GM18870 (cell line): Measurements from ENCODE around the gene GSTP1.
"Not testable (repeated sequence)": the region's sequence is repeated elsewhere in the genome, so short reads cannot be mapped to it uniquely, and the experiment has no call there.

Source experiments
- ATAC-seq: cut with Tn5 transposase; IDR thresholded peaks from one replicate; pipeline ENCODE4 v1.9.1; 2021; ENCODE audit warnings: moderate library complexity; ENCODE audit not compliant: unreplicated experiment

GSTP1 gene

DNA sequence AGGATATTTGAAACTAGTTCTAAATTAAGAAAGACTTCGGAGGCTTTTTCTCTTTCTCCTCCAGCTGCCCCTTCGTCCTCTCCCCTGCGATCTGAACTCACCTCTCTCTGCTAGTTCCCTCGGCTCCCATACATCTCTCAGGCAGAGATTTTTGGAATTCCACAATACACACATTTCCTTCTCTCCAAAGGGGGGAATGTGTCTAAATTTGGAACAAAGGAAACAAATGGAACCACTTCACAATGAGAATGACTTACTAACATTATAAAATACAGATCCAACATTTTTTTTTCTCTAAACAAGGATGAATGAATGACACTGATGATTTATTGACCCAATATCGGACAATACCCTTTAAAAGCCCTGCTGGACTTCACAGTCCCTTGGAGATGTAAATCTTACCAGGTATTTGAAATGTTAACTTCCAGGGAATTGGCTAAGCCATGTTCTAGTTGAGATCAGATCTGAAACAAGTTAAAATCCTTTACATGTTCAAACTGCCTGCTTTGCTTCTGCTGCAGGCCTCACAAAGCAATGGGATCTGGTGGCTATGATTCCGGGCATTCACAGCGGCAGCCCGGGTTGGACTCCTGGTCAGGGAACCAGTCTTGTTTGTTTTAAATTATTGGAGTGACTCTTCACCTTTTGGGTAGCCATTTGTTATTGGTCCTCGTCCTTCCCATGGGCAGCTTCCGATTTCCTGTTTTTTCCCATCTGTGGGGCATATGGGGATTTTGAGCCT lies 20.5 kb upstream of the GSTP1 start:
- no peak for ATAC-seq

DNA sequence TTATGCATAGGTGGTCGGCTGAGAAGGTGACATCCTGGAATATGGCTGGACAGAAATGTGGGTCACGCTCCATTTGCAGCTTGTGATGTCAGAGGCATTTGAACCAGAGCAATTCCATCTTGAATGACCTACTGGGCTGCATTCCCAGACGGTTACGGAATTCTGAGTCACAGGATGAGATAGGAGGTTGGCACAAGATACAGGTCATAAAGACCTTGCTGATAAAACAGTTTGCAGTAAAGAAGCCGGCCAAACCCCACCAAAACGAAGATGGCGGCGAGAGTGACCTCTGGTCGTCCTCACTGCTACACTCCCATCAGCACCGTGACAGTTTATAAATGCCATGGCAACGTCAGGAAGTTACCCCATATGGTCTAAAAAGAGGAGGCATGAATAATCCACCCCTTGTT lies 19.9 kb upstream of the GSTP1 start:
- ATAC-seq = not testable (repeated sequence)

DNA sequence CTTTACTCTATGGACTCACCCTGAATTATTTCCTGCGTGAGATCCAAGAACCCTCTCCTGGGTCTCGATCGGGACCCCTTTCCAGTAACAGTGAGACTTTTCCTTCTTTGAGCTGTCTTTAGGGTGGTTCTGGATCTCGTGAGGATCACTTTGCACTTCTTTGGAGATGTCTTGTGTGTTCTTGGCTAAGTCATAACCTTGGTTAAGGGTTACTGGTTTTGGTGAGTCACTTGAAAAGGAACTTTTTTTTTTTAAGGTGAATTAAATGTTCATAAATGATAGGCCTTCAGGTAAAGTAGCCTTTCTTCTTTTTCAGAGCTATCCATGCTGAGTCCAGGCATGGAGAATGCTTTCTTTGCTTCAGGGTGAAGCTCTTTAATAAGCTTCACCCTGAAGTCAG lies 19.4 kb upstream of the GSTP1 start:
- ATAC-seq = no peak

DNA sequence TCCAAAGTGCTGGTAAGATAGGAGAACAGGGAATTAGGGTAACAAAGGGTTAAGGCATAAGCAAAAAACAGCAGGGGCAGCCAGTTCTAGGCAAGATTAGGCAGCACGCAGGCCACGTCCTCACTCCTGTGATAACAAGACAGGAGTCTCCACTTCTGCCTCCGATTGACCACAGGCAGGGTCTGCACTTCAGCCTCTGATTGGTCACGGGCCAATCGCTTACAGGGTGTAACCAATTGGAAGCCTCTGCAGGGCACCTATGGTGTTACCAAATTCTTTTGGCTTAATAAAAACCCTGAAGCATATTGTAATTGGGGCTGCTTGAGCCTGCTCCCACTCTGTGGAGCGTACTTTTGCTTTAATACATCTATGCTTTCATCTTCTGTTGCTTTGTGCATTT lies 12.2 kb upstream of the GSTP1 start:
- no peak for ATAC-seq

DNA sequence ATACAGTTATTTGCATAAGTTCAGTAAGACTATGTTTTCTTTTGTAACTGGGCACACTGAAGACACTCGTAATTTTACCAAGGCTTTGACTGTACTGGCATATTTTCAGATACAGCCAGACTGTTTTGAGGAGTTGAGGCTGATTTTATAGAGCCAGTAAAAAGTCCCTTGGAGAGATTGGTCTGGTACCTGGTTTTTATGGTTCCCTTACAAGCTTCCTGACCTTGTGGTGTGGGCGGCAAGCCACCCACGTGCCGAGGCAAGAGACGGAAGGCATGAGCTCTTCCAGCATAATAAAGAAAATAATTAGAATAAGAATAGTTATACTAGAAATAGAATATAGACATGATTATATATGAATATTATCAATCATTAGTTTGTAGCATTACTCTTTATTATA lies 11.3 kb upstream of the GSTP1 start:
- no peak for ATAC-seq

DNA sequence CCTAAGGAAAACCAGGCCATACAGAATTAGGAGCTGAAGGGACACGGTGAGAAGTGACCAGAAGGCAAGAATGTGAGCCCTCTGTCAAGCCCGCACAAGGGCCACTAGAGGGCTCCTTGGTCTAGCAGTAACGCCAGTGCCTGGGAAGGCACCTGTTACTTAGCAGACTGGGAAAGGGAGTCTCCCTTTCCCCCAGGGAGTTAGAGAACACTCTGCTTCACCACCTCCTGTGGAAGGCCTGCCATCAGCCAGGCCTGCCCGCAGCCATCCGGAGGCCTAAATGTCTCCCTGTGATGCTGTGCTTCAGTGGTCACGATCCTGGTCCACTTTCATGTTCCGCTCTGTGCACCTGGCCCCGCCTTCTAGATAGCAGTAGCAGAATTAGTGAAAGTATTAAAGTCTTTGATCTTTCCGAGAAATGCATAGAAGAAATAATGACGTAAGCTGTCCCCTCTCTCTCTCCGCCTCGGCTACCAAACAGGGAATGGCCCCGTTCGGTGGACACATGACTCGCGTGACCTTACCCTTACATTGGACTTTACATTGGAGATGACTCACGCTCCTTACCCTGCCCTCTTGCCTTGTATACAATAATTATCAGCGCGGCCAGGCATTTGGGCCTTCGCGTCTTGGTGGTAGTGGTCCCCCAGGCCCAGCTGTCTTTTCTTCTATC lies 10.7 kb upstream of the GSTP1 start:
- no peak for ATAC-seq

DNA sequence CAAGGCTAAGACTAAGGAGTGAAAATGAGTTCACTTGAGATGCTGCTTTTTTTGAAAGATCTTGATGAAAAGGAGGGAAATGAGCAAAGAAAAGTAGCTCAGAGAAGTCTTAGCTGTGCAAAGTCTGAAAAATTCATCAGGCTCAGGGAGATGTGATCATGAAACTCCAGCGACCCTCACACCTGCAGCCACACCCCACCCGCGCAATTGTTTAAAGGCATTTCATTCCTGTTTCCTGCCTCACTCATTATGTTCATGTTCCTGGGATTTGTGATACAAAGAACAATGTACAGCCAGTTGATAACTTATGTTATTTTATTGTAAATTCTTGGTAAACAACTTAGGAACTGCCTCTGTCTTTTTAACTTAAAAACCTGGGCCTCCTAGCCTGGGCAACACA lies 8.7 kb upstream of the GSTP1 start:
- ATAC-seq = no peak

DNA sequence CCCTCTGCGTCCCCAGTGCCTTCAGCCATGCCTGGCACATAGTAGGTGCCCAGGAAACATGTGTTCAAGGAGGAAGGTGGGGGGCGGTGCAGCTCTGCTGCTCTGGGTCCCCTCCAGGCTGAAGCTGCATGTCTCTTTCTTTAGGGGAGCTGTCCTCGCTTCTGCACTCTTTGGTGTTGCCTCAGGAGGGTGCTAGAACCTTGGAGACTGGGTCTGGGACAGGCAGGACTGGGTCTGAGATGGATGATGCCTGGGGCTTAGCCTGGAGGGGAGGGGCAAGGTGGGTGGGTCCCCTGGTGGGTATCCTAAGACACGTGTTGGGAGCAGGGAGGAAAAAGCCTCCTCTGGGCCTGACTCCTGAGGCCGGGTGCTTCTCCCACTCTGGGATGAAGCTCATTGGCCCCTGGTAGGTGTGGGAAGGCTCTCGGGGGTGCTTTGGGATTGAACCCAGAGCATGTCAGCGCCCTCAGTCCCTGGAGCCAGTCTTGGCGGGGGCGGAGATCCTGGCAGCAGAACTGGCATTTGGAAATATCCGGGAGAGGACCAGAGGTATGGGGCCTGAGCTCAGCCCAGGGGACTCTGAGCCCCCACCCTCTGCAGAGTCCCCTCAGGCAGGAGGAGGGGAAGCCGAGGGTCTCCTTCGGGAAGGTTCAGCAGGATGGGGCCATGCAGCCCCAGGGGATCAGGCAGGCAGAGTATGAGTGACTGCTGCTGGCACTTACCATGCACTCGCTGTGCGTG lies 6.7 kb upstream of the GSTP1 start:
- ATAC-seq = no peak

DNA sequence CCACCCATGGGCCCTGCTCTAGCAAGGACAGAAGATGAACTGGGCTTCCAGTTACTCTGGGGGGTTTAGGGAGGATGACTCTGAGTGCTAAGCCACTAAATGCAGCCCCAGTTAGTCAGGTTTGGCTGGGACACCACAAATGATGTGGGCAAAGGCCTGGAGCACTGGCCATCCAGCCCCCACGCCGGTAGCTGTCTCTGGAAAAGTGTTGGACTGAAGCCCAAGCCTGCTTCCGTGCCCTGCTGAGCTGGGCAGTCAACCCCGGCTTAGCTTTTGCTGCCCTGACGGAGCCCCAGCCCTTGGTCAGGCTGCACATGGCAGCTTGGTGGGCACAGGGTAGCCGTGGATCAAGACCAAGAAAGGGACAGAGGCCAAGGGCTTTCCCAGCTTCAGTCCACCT lies 5.7 kb upstream of the GSTP1 start:
- no peak for ATAC-seq

DNA sequence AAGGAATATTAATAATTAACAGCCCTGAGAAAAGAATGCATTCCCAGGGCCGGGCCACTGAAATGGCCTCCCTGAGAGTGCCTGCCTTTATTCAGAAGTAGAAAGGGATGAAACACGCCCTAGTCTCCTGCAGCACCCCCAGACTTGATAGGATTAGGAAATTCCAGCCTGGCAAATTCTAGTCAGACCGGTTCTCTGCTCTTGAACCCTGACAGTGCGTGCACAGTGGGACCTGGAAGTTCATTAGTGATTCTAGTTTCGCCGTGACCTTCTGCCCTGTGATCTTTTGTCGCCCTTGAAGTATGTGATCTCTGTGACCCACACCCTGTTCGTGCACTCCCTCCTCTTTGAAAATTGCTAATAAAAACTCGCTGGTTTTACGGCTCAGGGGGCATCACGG lies 2.1 kb upstream of the GSTP1 start:
- no peak for ATAC-seq

DNA sequence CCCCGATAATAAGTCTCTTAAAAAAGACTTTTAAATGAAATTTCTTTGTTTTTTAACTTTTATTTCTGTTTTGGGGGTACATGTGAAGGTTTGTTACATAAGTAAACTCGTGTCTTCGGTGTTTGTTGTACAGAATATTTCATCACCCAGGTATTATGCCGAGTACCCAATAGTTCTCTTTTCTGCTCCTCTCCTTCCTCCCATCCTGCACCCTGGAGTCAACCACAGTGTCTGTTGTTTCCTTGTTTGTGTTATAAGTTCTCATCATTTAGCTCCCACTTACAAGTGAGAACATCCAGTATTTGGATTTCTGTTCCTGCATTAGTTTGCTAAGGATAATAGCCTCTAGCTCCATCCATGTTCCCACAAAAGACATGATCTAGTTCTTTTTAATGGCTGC lies 1.6 kb upstream of the GSTP1 start:
- ATAC-seq = no peak

DNA sequence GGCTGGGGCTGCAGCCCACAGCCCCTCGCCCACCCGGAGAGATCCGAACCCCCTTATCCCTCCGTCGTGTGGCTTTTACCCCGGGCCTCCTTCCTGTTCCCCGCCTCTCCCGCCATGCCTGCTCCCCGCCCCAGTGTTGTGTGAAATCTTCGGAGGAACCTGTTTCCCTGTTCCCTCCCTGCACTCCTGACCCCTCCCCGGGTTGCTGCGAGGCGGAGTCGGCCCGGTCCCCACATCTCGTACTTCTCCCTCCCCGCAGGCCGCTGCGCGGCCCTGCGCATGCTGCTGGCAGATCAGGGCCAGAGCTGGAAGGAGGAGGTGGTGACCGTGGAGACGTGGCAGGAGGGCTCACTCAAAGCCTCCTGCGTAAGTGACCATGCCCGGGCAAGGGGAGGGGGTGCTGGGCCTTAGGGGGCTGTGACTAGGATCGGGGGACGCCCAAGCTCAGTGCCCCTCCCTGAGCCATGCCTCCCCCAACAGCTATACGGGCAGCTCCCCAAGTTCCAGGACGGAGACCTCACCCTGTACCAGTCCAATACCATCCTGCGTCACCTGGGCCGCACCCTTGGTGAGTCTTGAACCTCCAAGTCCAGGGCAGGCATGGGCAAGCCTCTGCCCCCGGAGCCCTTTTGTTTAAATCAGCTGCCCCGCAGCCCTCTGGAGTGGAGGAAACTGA lies 731 bp downstream of the GSTP1 start:
- ATAC-seq = no peak

DNA sequence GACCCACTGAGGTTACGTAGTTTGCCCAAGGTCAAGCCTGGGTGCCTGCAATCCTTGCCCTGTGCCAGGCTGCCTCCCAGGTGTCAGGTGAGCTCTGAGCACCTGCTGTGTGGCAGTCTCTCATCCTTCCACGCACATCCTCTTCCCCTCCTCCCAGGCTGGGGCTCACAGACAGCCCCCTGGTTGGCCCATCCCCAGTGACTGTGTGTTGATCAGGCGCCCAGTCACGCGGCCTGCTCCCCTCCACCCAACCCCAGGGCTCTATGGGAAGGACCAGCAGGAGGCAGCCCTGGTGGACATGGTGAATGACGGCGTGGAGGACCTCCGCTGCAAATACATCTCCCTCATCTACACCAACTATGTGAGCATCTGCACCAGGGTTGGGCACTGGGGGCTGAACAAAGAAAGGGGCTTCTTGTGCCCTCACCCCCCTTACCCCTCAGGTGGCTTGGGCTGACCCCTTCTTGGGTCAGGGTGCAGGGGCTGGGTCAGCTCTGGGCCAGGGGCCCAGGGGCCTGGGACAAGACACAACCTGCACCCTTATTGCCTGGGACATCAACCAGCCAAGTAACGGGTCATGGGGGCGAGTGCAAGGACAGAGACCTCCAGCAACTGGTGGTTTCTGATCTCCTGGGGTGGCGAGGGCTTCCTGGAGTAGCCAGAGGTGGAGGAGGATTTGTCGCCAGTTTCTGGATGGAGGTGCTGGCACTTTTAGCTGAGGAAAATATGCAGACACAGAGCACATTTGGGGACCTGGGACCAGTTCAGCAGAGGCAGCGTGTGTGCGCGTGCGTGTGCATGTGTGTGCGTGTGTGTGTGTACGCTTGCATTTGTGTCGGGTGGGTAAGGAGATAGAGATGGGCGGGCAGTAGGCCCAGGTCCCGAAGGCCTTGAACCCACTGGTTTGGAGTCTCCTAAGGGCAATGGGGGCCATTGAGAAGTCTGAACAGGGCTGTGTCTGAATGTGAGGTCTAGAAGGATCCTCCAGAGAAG lies 1.6 kb downstream of the GSTP1 start:
- no peak for ATAC-seq

DNA sequence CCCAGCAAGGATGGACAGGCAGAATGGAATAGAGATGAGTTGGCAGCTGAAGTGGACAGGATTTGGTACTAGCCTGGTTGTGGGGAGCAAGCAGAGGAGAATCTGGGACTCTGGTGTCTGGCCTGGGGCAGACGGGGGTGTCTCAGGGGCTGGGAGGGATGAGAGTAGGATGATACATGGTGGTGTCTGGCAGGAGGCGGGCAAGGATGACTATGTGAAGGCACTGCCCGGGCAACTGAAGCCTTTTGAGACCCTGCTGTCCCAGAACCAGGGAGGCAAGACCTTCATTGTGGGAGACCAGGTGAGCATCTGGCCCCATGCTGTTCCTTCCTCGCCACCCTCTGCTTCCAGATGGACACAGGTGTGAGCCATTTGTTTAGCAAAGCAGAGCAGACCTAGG lies 2.3 kb downstream of the GSTP1 start:
- no peak for ATAC-seq

DNA sequence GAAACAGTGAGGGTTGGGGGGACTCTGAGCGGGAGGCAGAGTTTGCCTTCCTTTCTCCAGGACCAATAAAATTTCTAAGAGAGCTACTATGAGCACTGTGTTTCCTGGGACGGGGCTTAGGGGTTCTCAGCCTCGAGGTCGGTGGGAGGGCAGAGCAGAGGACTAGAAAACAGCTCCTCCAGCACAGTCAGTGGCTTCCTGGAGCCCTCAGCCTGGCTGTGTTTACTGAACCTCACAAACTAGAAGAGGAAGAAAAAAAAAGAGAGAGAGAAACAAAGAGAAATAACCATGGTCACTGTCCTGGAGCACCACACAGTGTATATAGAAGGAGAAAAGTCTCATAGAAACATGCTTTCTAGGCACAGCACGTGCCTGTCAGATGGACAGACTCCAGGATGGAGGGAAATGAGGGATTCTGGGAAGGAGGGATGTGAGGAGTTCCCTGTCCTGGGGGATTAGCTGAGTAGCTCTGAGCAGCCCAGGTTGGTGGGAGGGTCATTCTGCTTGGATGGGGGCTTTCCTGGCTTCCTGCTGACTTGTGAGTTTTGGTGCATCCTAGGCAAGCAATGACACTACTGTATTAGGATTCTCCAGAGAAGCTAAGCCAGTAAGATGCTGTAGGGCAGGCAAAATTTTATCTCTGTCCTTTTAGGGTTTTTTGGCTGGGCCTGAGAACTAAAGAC lies 3.1 kb downstream of the GSTP1 start:
- no peak for ATAC-seq

DNA sequence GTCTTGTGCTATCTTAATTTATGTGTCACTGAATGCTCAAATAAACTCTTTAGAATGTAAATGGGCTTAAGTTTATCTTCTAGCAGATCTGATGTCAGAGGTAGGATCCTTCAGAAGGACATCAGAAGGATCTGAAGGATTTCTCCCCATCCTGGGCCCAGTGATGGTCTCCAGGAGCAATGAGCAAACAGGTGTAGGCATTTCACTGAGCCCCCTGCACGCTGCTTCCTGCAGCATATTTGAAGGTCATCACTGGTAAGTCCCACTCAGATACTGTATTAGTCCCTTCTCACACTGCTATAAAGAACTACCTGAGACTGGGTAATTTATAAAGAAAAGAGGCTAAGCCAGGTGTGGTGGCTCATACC lies 4.5 kb downstream of the GSTP1 start:
- peak; percentile 23 for ATAC-seq

DNA sequence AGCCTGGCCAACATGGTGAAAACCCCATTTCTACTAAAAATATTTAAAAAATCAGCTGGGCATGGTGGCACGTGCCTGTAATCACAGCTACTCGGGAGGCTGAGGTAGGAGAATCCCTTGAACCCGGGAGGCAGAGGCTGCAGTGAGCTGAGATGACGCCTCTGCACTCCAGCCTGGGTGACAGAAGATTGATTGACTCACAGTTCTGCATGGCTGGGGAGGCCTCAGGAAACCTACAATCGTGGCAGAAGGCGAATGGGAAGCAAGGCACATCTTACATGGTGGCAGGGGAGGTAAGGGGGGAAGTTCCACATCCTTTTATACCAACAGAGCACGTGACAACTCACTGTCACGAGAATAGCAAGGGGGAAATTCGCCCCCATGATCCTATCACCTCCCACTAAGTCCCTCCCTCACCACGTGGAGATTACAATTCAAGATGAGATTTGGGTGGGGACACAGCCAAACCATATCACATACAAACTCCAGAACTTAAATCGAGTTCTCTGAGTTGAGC lies 5.3 kb downstream of the GSTP1 start:
- not testable (repeated sequence) for ATAC-seq

DNA sequence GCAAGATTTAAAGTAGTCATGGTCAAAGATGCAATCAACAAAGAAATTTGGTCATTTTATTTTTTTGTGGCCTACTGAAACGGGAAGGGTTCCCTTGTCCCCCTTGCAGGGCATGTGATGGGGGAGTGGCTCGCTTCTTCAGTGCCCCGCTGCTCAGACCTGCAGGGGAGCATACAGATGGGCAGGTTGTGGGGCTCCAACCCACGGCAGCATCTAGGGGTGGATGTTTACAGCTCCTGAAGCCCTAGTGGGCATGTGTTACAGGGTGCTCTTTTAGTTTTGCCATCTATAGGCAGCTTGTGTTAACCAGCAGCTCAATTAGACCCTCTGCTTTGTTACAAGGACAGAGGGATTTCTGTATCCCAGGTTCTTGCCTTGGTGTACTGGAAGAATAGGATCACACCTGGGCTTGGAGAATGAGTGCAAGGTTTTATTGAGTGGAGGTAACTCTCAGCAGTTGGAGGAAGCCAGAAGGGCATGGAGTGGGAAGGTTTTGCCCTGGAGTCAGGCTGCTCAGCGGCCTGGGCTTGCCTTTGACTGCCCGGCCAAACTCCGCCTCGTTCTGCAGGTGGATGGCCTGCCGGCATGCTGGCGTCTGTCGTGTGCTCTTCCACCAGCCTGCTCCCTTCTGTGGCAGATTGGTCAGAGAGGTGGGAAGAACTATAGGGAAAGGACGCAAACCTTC lies 9.4 kb downstream of the GSTP1 start:
- ATAC-seq = no peak

DNA sequence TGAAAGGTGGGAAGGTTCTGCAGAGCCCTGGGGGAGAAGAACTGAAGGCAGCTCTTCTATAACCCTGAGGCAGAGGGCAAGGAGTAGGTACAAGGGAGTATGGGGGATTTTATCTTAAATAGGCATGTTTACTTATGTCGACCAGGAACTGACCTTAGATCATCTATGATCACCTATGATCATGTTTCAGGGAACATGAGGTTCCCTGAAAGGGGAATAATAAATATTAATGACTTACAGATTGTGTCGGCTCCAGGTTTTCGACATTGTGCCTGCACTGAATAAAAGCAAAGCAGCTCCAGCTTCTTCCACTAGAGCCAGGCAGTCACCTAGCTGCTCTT lies 9.9 kb downstream of the GSTP1 start:
- ATAC-seq = no peak
